Motor neuron (in vitro differentiated cells): ENCODE measurements around the gene AP5B1. TPM values are rescaled to one million over a fixed set of nuclear protein-coding genes. Genes with fewer than 3 reads are reported as not detected.

Experiments
- ATAC-seq, 8 experiments: fragments of 200-7000 bp; cut with Tn5 transposase; replicated peaks in 6 of 8; 2 replicates each; pipeline ENCODE4 v1.8.0; 2021; ENCODE audit warnings: mild to moderate bottlenecking in 8 of 8, moderate library complexity in 8 of 8
- H3K27ac ChIP-seq, 2 donors: fragments of 250-450 bp; sonication (Bioruptor Pico); 2 replicates each; pipeline ENCODE4 v1.9.0; 2021; ENCODE audit warnings: antibody characterized with exemption in 2 of 2, mild to moderate bottlenecking in 2 of 2, moderate library complexity in 1 of 2
- H3K4me1 ChIP-seq, 2 donors: fragments of 250-450 bp; sonication (Bioruptor Pico); replicated peaks in 1 of 2; 2 replicates each; pipeline ENCODE4 v1.6.1; 2021; ENCODE audit warnings: antibody characterized with exemption in 2 of 2, mild to moderate bottlenecking in 2 of 2, moderate library complexity in 1 of 2
- H3K4me3 ChIP-seq, 5 donors: fragments of 250-450 bp; sonication (Bioruptor Pico); 2 replicates each; pipeline ENCODE4 v1.9.0; 2021; ENCODE audit warnings: antibody characterized with exemption in 5 of 5, mild to moderate bottlenecking in 5 of 5, moderate library complexity in 4 of 5
- WGBS, 10 experiments: fragments of 450-650 bp; shearing (Covaris generic); methylation state at CpG; one replicate each; pipeline ENCODE4 v1.0.0; 2022; 5-methylcytosine and 5-hydroxymethylcytosine counted together
- in situ Hi-C, 9 experiments: fragments of 400-800 bp; cut with MboI; loops; one replicate each; pipeline ENCODE4 v1.15.0; 2021; ENCODE audit warnings: low sequenced_read_pairs in 9 of 9, low pct_unique_long_range_greater_than_20kb in 2 of 9; ENCODE audit not compliant: unreplicated experiment in 9 of 9
- total RNA-seq, 8 experiments: library from RNA; unstranded; fragments of 300-600 nt; gene quantifications; 2 replicates each; pipeline versions ENCODE4 v1.2.3 to v1.2.4, GENCODE V29; 2022

AP5B1 gene
- total RNA-seq, 8 experiments from 2014 or later: 2.7 to 12.9 (median 4.8) TPM

GRCh38 chr11:65811764-65812475 lies 31.1 kb upstream of the AP5B1 start:
- ATAC-seq: no peak
- in situ Hi-C loops: loop anchor here in 2 of 9 experiments (25.0 kb wide), 1 partner anchor 100 kb away; the partner anchor contains the start of genes KAT5 (in 2 of the 2) and RNASEH2C (in 2 of the 2)
- H3K4me3 ChIP-seq: no peak overlapping the region
- no peaks in the 10 kb centered on the region for H3K4me1 ChIP-seq
- H3K27ac ChIP-seq: no peak overlapping the region
- WGBS, 10 experiments: 0 to 82% (median 69%) methylated on average over 2 to 15 of the region's 19 CpGs; no CpG with 5 or more reads in 1 of the 10 experiments

- Histone ChIP-seq H3K4me3 (no peak overlapping the region), H3K4me1 (no peaks in the 10 kb centered on the region), H3K27ac (no peak overlapping the region)
- in situ Hi-C loops: loop anchor here in 2 of 9 experiments (25.0 kb wide), 1 partner anchor 98 kb away; the partner anchor contains the start of genes KAT5 (in 2 of the 2) and RNASEH2C (in 2 of the 2)
- WGBS, 10 experiments: 58 to 100% (median 81%) methylated on average over 1 to 12 of the region's 23 CpGs; no CpG with 5 or more reads in 4 of the 10 experiments
- ATAC-seq: no peak
Measured at GRCh38 chr11:65810046-65810868, 29.5 kb upstream of the AP5B1 start.

- 20 to 80% (median 65%) methylated on average over 1 to 8 of the region's 9 CpGs; no CpG with 5 or more reads in 7 of the 10 experiments for whole genome bisulfite sequencing, 10 experiments
- Histone ChIP-seq H3K4me3 (no peak overlapping the region), H3K4me1 (no peaks in the 10 kb centered on the region), H3K27ac (no peak overlapping the region)
- in situ Hi-C loops: loop anchor here in 2 of 9 experiments (25.0 kb wide), 1 partner anchor 97 kb away; the partner anchor contains the start of genes KAT5 (in 2 of the 2) and RNASEH2C (in 2 of the 2)
- ATAC-seq: no peak
Measured at GRCh38 chr11:65809496-65809895, 28.7 kb upstream of the AP5B1 start.

- Histone ChIP-seq H3K4me1 (no peaks in the 10 kb centered on the region), H3K27ac (no peak overlapping the region), H3K4me3 (no peak overlapping the region)
- in situ Hi-C loops: loop anchor here in 2 of 9 experiments (25.0 kb wide), 1 partner anchor 97 kb away; the partner anchor contains the start of genes KAT5 (in 2 of the 2) and RNASEH2C (in 2 of the 2)
- WGBS, 10 experiments: 40 to 100% (median 71%) methylated on average over 2 to 10 of the region's 20 CpGs
- ATAC-seq: no peak
Measured at GRCh38 chr11:65808744-65809341, 28.1 kb upstream of the AP5B1 start.

- in situ Hi-C loops: loop anchor here in 2 of 9 experiments (25.0 kb wide), 1 partner anchor 95 kb away; the partner anchor contains the start of genes KAT5 (in 2 of the 2) and RNASEH2C (in 2 of the 2)
- Histone ChIP-seq H3K4me3 (no peak overlapping the region), H3K4me1 (no peaks in the 10 kb centered on the region), H3K27ac (no peak overlapping the region)
- no peak for ATAC-seq
- 24 to 100% (median 76%) methylated on average over 2 to 6 of the region's 6 CpGs; no CpG with 5 or more reads in 1 of the 10 experiments for WGBS, 10 experiments
Measured at GRCh38 chr11:65806979-65807378, 26.2 kb upstream of the AP5B1 start.

- in situ Hi-C loops: loop anchor here in 2 of 9 experiments (25.0 kb wide), 1 partner anchor 92 kb away; the partner anchor contains the start of genes KAT5 (in 2 of the 2) and RNASEH2C (in 2 of the 2)
- Histone ChIP-seq H3K4me1 (no peaks in the 10 kb centered on the region), H3K27ac (no peak overlapping the region), H3K4me3 (no peak overlapping the region)
- 52 to 75% (median 60%) methylated on average over 3 to 8 of the region's 21 CpGs; no CpG with 5 or more reads in 5 of the 10 experiments for WGBS, 10 experiments
- no peak for ATAC-seq
Measured at GRCh38 chr11:65803797-65804492, 23.2 kb upstream of the AP5B1 start.

- H3K27ac ChIP-seq: no peak overlapping the region
- no peak overlapping the region for H3K4me3 ChIP-seq
- in situ Hi-C loops: loop anchor here in 2 of 9 experiments (25.0 kb wide), 1 partner anchor 91 kb away; the partner anchor contains the start of genes KAT5 (in 2 of the 2) and RNASEH2C (in 2 of the 2)
- no peaks in the 10 kb centered on the region for H3K4me1 ChIP-seq
- no peak for ATAC-seq
- 20 to 90% (median 79%) methylated on average over 1 to 8 of the region's 9 CpGs; no CpG with 5 or more reads in 2 of the 10 experiments for WGBS, 10 experiments
Measured at GRCh38 chr11:65802841-65803240, 22.1 kb upstream of the AP5B1 start.

GRCh38 chr11:65801153-65801987 lies 20.6 kb upstream of the AP5B1 start:
- no peaks in the 10 kb centered on the region for H3K4me1 ChIP-seq
- no peak overlapping the region for H3K27ac ChIP-seq
- ATAC-seq: no peak
- in situ Hi-C loops: loop anchor here in 2 of 9 experiments (25.0 kb wide), 1 partner anchor 89 kb away; the partner anchor contains the start of genes KAT5 (in 2 of the 2) and RNASEH2C (in 2 of the 2)
- no peak overlapping the region for H3K4me3 ChIP-seq
- WGBS, 10 experiments: 50 to 100% (median 55%) methylated on average over 1 to 6 of the region's 18 CpGs; no CpG with 5 or more reads in 4 of the 10 experiments

- in situ Hi-C loops: no loop called here
- ATAC-seq: no peak
- Histone ChIP-seq H3K4me1 (no peaks in the 10 kb centered on the region), H3K4me3 (no peak overlapping the region), H3K27ac (no peak overlapping the region)
- WGBS, 10 experiments: 57 to 100% (median 79%) methylated on average over 2 to 7 of the region's 8 CpGs; no CpG with 5 or more reads in 1 of the 10 experiments
Measured at GRCh38 chr11:65798882-65799281, 18.1 kb upstream of the AP5B1 start.

GRCh38 chr11:65797711-65798110 lies 16.9 kb upstream of the AP5B1 start:
- Histone ChIP-seq H3K27ac (no peak overlapping the region), H3K4me1 (no peaks in the 10 kb centered on the region), H3K4me3 (no peak overlapping the region)
- in situ Hi-C loops: no loop called here
- no peak for ATAC-seq
- WGBS, 10 experiments: 76 to 80% methylated on average over 5 to 11 of the region's 13 CpGs; no CpG with 5 or more reads in 8 of the 10 experiments
